Mesendoderm (in vitro differentiated cells): ENCODE results near the gene OTUB1.
A peak's percentile ranks its signal among the peaks of the same experiment; 100 is the strongest.

Source experiments
- DNase-seq: peaks from one replicate; pipeline ENCODE4 v3.0.0; 2013
- H2AK5ac ChIP-seq: 2 replicates; pipeline ENCODE4 v1.6.1; 2013; ENCODE audit warnings: low read length, inconsistent platforms
- H2BK120ac ChIP-seq: 2 replicates; pipeline ENCODE4 v1.6.1; 2013; ENCODE audit warnings: low read depth, mild to moderate bottlenecking, low read length, moderate library complexity, mixed read lengths
- H2BK15ac ChIP-seq: replicated peaks from 2 replicates; pipeline ENCODE4 v1.6.1; 2013; ENCODE audit warnings: low read depth, mild to moderate bottlenecking, moderate library complexity
- H2BK5ac ChIP-seq: 2 replicates; pipeline ENCODE4 v1.6.1; 2013; ENCODE audit warnings: low read length, inconsistent platforms
- H3K18ac ChIP-seq: 2 replicates; pipeline ENCODE4 v1.6.1; 2013; ENCODE audit warnings: mild to moderate bottlenecking, low read length, mixed read lengths
- H3K23ac ChIP-seq: one replicate; pipeline ENCODE4 v1.6.1; 2013; ENCODE audit warnings: low read length
- H3K27ac ChIP-seq: 2 replicates; pipeline ENCODE4 v1.5.1; 2013; ENCODE audit warnings: low read depth, mild to moderate bottlenecking, inconsistent platforms, low read length, moderate library complexity
- H3K27me3 ChIP-seq: 2 replicates; pipeline ENCODE4 v1.6.1; 2013; ENCODE audit warnings: low read length, control low read depth, mild to moderate bottlenecking, inconsistent platforms; ENCODE audit not compliant: insufficient read depth, poor library complexity
- H3K36me3 ChIP-seq: 2 replicates; pipeline ENCODE4 v1.6.1; 2013; ENCODE audit warnings: low read length, inconsistent platforms; ENCODE audit not compliant: control insufficient read depth, insufficient read depth
- H3K4ac ChIP-seq: one replicate; pipeline ENCODE4 v1.6.1; 2013; ENCODE audit warnings: low read depth, mild to moderate bottlenecking, low read length, moderate library complexity
- H3K4me1 ChIP-seq: 2 replicates; pipeline ENCODE4 v1.6.1; 2013; ENCODE audit warnings: low read depth, low read length, inconsistent platforms; ENCODE audit not compliant: control insufficient read depth
- H3K4me2 ChIP-seq: 2 replicates; pipeline ENCODE4 v1.6.1; 2013; ENCODE audit warnings: low read length
- H3K4me3 ChIP-seq: 2 replicates; pipeline ENCODE4 v1.5.1; 2013; ENCODE audit warnings: mild to moderate bottlenecking, low read length
- H3K56ac ChIP-seq: one replicate; pipeline ENCODE4 v1.6.1; 2013; ENCODE audit warnings: low read length
- H3K79me1 ChIP-seq: 2 replicates; pipeline ENCODE4 v1.6.1; 2013; ENCODE audit warnings: low read length, inconsistent platforms
- H3K79me2 ChIP-seq: 2 replicates; pipeline ENCODE4 v1.6.1; 2013; ENCODE audit warnings: mild to moderate bottlenecking, low read length; ENCODE audit not compliant: control insufficient read depth, insufficient read depth
- H3K9ac ChIP-seq: 2 replicates; pipeline ENCODE4 v1.6.1; 2013; ENCODE audit warnings: low read length, inconsistent platforms
- H4K5ac ChIP-seq: one replicate; pipeline ENCODE4 v1.6.1; 2013; ENCODE audit warnings: low read length
- H4K8ac ChIP-seq: one replicate; pipeline ENCODE4 v1.6.1; 2013; ENCODE audit warnings: low read depth, mild to moderate bottlenecking, control low read depth, low read length, moderate library complexity
- WGBS: extraction: QIAGEN DNeasy Blood & Tissue Kit; methylation state at CpG from one replicate; pipeline ENCODE4 v1.1.7; 2013; ENCODE audit warnings: low lambda C conversion rate, missing lambda C conversion rate; ENCODE audit not compliant: insufficient coverage; ENCODE audit errors: extremely low coverage; 5-methylcytosine and 5-hydroxymethylcytosine counted together

Gene OTUB1

GRCh38 chr11:64027651-64028397 lies 41.6 kb downstream of the OTUB1 start:
- no CpG with 5 or more reads among the region's 20 CpGs for WGBS
- Histone ChIP-seq H3K4me3 (no peak overlapping the region), H3K4ac (no peak overlapping the region), H3K23ac (peak overlapping the region; percentile 66), H3K27me3 (no peaks in the 10 kb centered on the region), H3K18ac (peak overlapping the region; percentile 52), H3K79me2 (no peaks in the 10 kb centered on the region), H3K36me3 (no peaks in the 10 kb centered on the region), H3K56ac (peak overlapping the region; percentile 91), H3K4me2 (no peak overlapping the region), H2AK5ac (no peak overlapping the region), H4K5ac (no peak overlapping the region), H2BK5ac (no peak overlapping the region), H2BK15ac (no peak overlapping the region), H3K4me1 (peaks cover 10% of the 10 kb centered on the region), H3K79me1 (no peaks in the 10 kb centered on the region), H3K27ac (no peak overlapping the region), H3K9ac (peak overlapping the region; percentile 67), H4K8ac (no peak overlapping the region), H2BK120ac (no peak overlapping the region)
- no peak for DNase-seq

- peaks cover 10% of the 10 kb centered on the region for H3K4me1 ChIP-seq
- no peak overlapping the region for H4K5ac ChIP-seq
- H3K18ac ChIP-seq, result peak overlapping the region; percentile 52
- peak overlapping the region; percentile 67 for H3K9ac ChIP-seq
- H3K56ac ChIP-seq, result peak overlapping the region; percentile 91
- WGBS, result no CpG with 5 or more reads among the region's 22 CpGs
- H3K4me3 ChIP-seq, result no peak overlapping the region
- no peaks in the 10 kb centered on the region for H3K36me3 ChIP-seq
- no peaks in the 10 kb centered on the region for H3K79me2 ChIP-seq
- DNase-seq, result peak; percentile 95
- H2AK5ac ChIP-seq, result no peak overlapping the region
- no peak overlapping the region for H3K4me2 ChIP-seq
- no peak overlapping the region for H3K27ac ChIP-seq
- no peak overlapping the region for H4K8ac ChIP-seq
- no peak overlapping the region for H2BK15ac ChIP-seq
- H3K4ac ChIP-seq, result no peak overlapping the region
- H3K23ac ChIP-seq, result peak overlapping the region; percentile 66
- no peak overlapping the region for H2BK5ac ChIP-seq
- H3K27me3 ChIP-seq, result no peaks in the 10 kb centered on the region
- H2BK120ac ChIP-seq, result no peak overlapping the region
- no peaks in the 10 kb centered on the region for H3K79me1 ChIP-seq
Observed at GRCh38 chr11:64028398-64029115, 42.3 kb downstream of the OTUB1 start.

- no peak for DNase-seq
- H3K23ac ChIP-seq, result no peak overlapping the region
- no peak overlapping the region for H3K18ac ChIP-seq
- H4K8ac ChIP-seq, result no peak overlapping the region
- no peak overlapping the region for H3K27ac ChIP-seq
- no peak overlapping the region for H3K4me3 ChIP-seq
- no CpG with 5 or more reads among the region's 8 CpGs for WGBS
- H3K27me3 ChIP-seq, result peaks cover 3% of the 10 kb centered on the region
- H2BK120ac ChIP-seq, result no peak overlapping the region
- H3K9ac ChIP-seq, result no peak overlapping the region
- no peak overlapping the region for H3K4ac ChIP-seq
- H3K4me1 ChIP-seq, result peaks cover 10% of the 10 kb centered on the region
- no peak overlapping the region for H2BK5ac ChIP-seq
- H2BK15ac ChIP-seq, result no peak overlapping the region
- no peak overlapping the region for H4K5ac ChIP-seq
- H3K56ac ChIP-seq, result no peak overlapping the region
- no peaks in the 10 kb centered on the region for H3K79me2 ChIP-seq
- no peaks in the 10 kb centered on the region for H3K36me3 ChIP-seq
- no peaks in the 10 kb centered on the region for H3K79me1 ChIP-seq
- no peak overlapping the region for H2AK5ac ChIP-seq
- H3K4me2 ChIP-seq, result no peak overlapping the region
Observed at GRCh38 chr11:64029773-64030172, 43.5 kb downstream of the OTUB1 start.

DNA sequence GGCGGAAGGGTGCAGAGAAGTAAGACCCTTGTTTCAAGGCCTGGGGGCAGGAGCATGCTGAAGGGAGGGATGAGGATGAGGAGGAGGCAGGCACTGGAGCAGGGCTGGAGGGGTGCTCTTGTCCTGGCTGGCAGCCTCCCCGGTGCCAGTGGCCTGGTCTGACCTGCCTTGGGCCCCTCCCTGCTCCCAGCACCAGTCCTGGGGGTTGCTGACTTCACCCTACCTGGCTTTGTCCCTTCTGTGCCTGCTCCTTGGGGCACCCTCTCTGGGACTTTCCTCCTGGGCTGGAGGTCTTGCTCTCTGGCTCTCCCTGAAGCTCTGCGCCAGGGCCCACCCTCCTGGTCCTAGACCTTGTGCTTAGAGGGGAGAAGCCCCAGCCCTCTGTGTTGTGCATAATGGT lies 44.8 kb downstream of the OTUB1 start:
- no peak overlapping the region for H3K4me2 ChIP-seq
- peaks cover 10% of the 10 kb centered on the region for H3K4me1 ChIP-seq
- no peak overlapping the region for H3K27ac ChIP-seq
- H3K18ac ChIP-seq, result no peak overlapping the region
- H2BK120ac ChIP-seq, result no peak overlapping the region
- no peaks in the 10 kb centered on the region for H3K79me2 ChIP-seq
- no peak overlapping the region for H3K56ac ChIP-seq
- H2AK5ac ChIP-seq, result no peak overlapping the region
- no peak overlapping the region for H4K5ac ChIP-seq
- H3K79me1 ChIP-seq, result no peaks in the 10 kb centered on the region
- WGBS, result no CpG with 5 or more reads among the region's 3 CpGs
- H3K23ac ChIP-seq, result no peak overlapping the region
- no peak for DNase-seq
- no peak overlapping the region for H4K8ac ChIP-seq
- no peak overlapping the region for H3K4ac ChIP-seq
- H3K36me3 ChIP-seq, result no peaks in the 10 kb centered on the region
- H2BK5ac ChIP-seq, result no peak overlapping the region
- no peak overlapping the region for H3K9ac ChIP-seq
- peaks cover 12% of the 10 kb centered on the region for H3K27me3 ChIP-seq
- no peak overlapping the region for H2BK15ac ChIP-seq
- H3K4me3 ChIP-seq, result no peak overlapping the region

GRCh38 chr11:64032050-64032449 lies 45.8 kb downstream of the OTUB1 start:
- Histone ChIP-seq H4K8ac (no peak overlapping the region), H3K4me2 (no peak overlapping the region), H4K5ac (no peak overlapping the region), H3K9ac (no peak overlapping the region), H3K18ac (no peak overlapping the region), H3K4me3 (no peak overlapping the region), H3K23ac (no peak overlapping the region), H3K27me3 (peaks cover 22% of the 10 kb centered on the region), H3K79me1 (no peaks in the 10 kb centered on the region), H3K27ac (no peak overlapping the region), H3K4ac (no peak overlapping the region), H3K79me2 (no peaks in the 10 kb centered on the region), H2AK5ac (no peak overlapping the region), H3K4me1 (peaks cover 10% of the 10 kb centered on the region), H2BK120ac (no peak overlapping the region), H2BK15ac (no peak overlapping the region), H3K56ac (no peak overlapping the region), H3K36me3 (no peaks in the 10 kb centered on the region), H2BK5ac (no peak overlapping the region)
- no peak for DNase-seq
- no CpG with 5 or more reads among the region's 4 CpGs for WGBS
